Osteoblast (primary cell): ENCODE measurements around the gene GGACT. TPM values are rescaled to one million over a fixed set of nuclear protein-coding genes. Genes with fewer than 3 reads are reported as not detected.
"Not testable (repeated sequence)": the region's sequence is repeated elsewhere in the genome, so short reads cannot be mapped to it uniquely, and the experiment has no call there.

Experiments
- DNase-seq: peaks from one replicate; pipeline ENCODE4 v3.0.0; 2011; ENCODE audit warnings: low spot score, mixed read lengths; ENCODE audit not compliant: insufficient read length; ENCODE audit errors: missing footprints
- H2AFZ ChIP-seq: 2 replicates; pipeline ENCODE4 v1.6.0; 2011; ENCODE audit warnings: mild to moderate bottlenecking, low read length
- H3K27ac ChIP-seq: 2 replicates; pipeline ENCODE4 v1.5.1; 2011; ENCODE audit warnings: mild to moderate bottlenecking, low read depth, low read length, moderate library complexity
- H3K27me3 ChIP-seq: 2 replicates; pipeline ENCODE4 v1.6.0; 2012; ENCODE audit warnings: mild to moderate bottlenecking, control low read depth, inconsistent platforms, low read length, moderate library complexity; ENCODE audit not compliant: insufficient read depth
- H3K36me3 ChIP-seq: 2 replicates; pipeline ENCODE4 v1.5.1; 2011; ENCODE audit warnings: mild to moderate bottlenecking, low read length, control low read depth, moderate library complexity; ENCODE audit not compliant: insufficient read depth
- H3K4me1 ChIP-seq: 2 replicates; pipeline ENCODE4 v1.5.1; 2011; ENCODE audit warnings: mild to moderate bottlenecking, low read length, control low read depth, moderate library complexity; ENCODE audit not compliant: insufficient read depth
- H3K4me2 ChIP-seq: 2 replicates; pipeline ENCODE4 v1.6.0; 2011; ENCODE audit warnings: mild to moderate bottlenecking, low read length; ENCODE audit not compliant: insufficient read depth
- H3K4me3 ChIP-seq: fragments of 200-600 bp; sonication (generic); 3 replicates; pipeline ENCODE4 v1.5.1; 2012; ENCODE audit warnings: mild to moderate bottlenecking, low read length, inconsistent platforms; ENCODE audit not compliant: insufficient read depth
- H3K79me2 ChIP-seq: 2 replicates; pipeline ENCODE4 v1.6.0; 2012; ENCODE audit warnings: mild to moderate bottlenecking, low read length, control low read depth, inconsistent platforms; ENCODE audit not compliant: insufficient read depth
- H3K9me3 ChIP-seq: 2 replicates; pipeline ENCODE4 v1.5.1; 2011; ENCODE audit warnings: low read depth, low read length, control low read depth
- H4K20me1 ChIP-seq: 2 replicates; pipeline ENCODE4 v1.6.0; 2012; ENCODE audit warnings: mild to moderate bottlenecking, low read length, control low read depth; ENCODE audit not compliant: insufficient read depth
- total RNA-seq: library from RNA; depleted of rRNA; stranded (reverse); fragments of >200 nt; gene quantifications from 2 replicates; pipeline ENCODE4 v1.2.3, GENCODE V29; 2012
- TF ChIP-seq, protein P1 (sequence below): IDR thresholded peaks from 2 replicates; pipeline ENCODE4 v1.5.1; 2011; ENCODE audit warnings: mild to moderate bottlenecking, low read depth, low read length, moderate library complexity; ENCODE audit errors: extremely low read depth

GGACT gene
- total RNA-seq, 1 donor: 7.6 TPM

DNA sequence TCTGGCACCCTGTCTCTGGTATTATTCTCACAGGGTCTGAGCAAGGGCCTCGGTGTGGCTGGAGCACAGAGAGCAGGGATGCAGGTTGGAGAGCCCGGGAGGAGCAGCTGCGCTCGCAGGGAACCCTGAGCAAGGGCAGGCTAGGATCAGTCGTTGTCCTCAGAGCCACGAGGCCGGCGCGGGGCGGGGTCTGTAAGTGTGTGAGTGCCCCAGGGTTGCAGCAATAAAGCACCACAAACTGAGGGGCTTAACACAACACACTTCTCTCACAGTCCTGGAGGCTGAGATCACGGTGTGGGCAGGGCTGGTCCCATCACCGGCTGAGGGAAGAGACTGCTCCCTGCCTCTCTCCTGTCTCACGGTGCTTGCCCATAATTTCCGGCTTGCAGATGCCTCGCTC is 38.5 kb upstream of the GGACT start:
- no peak overlapping the region for H3K4me3 ChIP-seq
- H4K20me1 ChIP-seq: no peaks in the 10 kb centered on the region
- no peak overlapping the region for H3K27ac ChIP-seq
- H3K79me2 ChIP-seq: no peaks in the 10 kb centered on the region
- no peak overlapping the region for H2AFZ ChIP-seq
- no peak for DNase-seq
- H3K27me3 ChIP-seq: no peaks in the 10 kb centered on the region
- H3K4me2 ChIP-seq: no peak overlapping the region
- H3K9me3 ChIP-seq: no peaks in the 10 kb centered on the region
- TF ChIP-seq, protein P1, sequence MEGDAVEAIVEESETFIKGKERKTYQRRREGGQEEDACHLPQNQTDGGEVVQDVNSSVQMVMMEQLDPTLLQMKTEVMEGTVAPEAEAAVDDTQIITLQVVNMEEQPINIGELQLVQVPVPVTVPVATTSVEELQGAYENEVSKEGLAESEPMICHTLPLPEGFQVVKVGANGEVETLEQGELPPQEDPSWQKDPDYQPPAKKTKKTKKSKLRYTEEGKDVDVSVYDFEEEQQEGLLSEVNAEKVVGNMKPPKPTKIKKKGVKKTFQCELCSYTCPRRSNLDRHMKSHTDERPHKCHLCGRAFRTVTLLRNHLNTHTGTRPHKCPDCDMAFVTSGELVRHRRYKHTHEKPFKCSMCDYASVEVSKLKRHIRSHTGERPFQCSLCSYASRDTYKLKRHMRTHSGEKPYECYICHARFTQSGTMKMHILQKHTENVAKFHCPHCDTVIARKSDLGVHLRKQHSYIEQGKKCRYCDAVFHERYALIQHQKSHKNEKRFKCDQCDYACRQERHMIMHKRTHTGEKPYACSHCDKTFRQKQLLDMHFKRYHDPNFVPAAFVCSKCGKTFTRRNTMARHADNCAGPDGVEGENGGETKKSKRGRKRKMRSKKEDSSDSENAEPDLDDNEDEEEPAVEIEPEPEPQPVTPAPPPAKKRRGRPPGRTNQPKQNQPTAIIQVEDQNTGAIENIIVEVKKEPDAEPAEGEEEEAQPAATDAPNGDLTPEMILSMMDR: no peak
- no peaks in the 10 kb centered on the region for H3K4me1 ChIP-seq
- peaks cover 8% of the 10 kb centered on the region for H3K36me3 ChIP-seq

DNA sequence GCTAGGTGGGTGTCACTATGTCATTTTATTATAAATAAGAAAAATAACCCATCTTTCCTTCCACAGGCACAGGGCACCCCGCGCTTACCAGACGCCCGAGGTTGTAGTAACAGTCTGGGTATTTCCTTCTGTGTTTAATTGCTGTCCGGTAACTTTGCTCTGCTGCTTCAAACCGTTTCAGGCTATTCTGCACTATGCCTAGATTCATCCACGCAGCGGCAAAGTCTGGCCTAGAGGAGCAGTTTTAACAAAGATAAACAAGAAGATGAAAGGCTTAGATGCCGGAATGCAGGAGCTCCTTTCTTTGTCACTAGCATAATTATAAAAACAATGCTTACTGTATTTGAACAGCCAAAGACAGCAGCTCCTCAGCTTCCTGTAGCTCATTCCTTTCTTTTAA is 36.9 kb upstream of the GGACT start:
- no peaks in the 10 kb centered on the region for H3K4me1 ChIP-seq
- H3K4me2 ChIP-seq: no peak overlapping the region
- H3K27ac ChIP-seq: no peak overlapping the region
- H3K9me3 ChIP-seq: no peaks in the 10 kb centered on the region
- DNase-seq: no peak
- no peaks in the 10 kb centered on the region for H4K20me1 ChIP-seq
- H3K79me2 ChIP-seq: no peaks in the 10 kb centered on the region
- no peak overlapping the region for H3K4me3 ChIP-seq
- peaks cover 8% of the 10 kb centered on the region for H3K36me3 ChIP-seq
- H2AFZ ChIP-seq: no peak overlapping the region
- TF ChIP-seq, protein P1: no peak
- H3K27me3 ChIP-seq: no peaks in the 10 kb centered on the region

DNA sequence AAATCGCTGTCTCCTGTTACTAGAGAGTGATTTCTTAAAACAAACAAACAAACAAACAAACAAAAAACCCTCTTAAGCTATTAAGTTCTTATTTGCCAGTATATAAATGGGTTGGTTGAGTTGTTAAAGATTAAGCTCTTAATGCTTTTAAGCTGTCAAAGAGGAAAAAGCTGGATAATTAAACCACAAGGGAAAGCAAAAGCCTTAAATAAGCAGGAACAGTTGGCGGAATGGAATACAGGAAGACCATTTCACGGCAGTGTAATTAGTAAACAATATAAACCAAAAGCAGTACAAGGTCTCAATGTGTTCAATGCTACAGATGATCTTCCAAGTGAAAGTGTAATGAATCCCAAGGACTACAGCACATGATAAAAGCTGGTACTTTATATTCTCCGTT is 32.2 kb upstream of the GGACT start:
- H4K20me1 ChIP-seq: no peaks in the 10 kb centered on the region
- peaks cover 6% of the 10 kb centered on the region for H3K36me3 ChIP-seq
- no peak overlapping the region for H2AFZ ChIP-seq

DNA sequence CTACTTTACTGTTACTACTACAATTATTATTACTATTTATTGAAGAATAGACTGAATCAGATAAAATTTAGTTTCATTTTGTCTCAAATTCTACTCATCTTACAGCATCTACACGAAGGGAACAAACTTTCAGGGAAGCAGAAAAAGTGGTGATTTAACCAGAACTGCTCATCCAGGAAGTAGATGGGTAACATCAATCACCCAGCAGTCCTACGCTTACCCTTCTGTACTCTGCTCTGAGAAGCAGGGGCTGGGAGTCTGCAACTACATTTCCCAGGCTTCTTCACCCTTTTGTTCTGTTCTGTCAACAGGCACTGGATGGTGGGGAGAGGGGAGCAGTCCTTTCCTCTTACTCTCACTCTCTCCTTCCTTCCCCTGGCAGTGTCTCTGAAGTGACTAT is 31.4 kb upstream of the GGACT start:
- Histone ChIP-seq H3K4me2 (no peak overlapping the region), H2AFZ (no peak overlapping the region), H3K79me2 (no peaks in the 10 kb centered on the region), H4K20me1 (no peaks in the 10 kb centered on the region), H3K27me3 (no peaks in the 10 kb centered on the region), H3K27ac (no peak overlapping the region), H3K9me3 (no peaks in the 10 kb centered on the region), H3K4me1 (no peaks in the 10 kb centered on the region), H3K4me3 (no peak overlapping the region), H3K36me3 (no peaks in the 10 kb centered on the region)
- no peak for DNase-seq
- TF ChIP-seq, protein P1: no peak

More for the DNA sequence above, 32.2 kb upstream of the GGACT start:
- Histone ChIP-seq H3K27ac (no peak overlapping the region), H3K9me3 (no peaks in the 10 kb centered on the region), H3K4me1 (no peaks in the 10 kb centered on the region), H3K27me3 (no peaks in the 10 kb centered on the region), H3K4me3 (no peak overlapping the region), H3K4me2 (no peak overlapping the region), H3K79me2 (no peaks in the 10 kb centered on the region)
- no peak for DNase-seq
- TF ChIP-seq, protein P1: no peak

DNA sequence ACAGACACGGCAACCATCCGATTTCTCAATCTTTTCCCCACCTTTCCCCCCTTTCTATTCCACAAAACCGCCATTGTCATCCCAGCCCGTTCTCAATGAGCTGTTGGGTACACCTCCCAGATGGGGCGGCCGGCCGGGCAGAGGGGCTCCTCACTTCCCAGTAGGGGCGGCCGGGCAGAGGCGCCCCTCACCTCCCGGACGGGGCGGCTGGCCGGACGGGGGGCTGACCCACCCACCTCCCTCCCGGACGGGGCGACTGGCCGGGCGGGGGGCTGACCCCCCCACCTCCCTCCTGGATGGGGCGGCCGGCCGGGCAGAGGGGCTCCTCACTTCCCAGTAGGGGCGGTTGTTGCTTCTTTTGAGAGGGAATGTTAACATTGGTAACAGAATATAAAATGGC is 30.3 kb upstream of the GGACT start:
- not testable (repeated sequence) for DNase-seq, H3K9me3 ChIP-seq, H3K79me2 ChIP-seq, H3K4me1 ChIP-seq, H2AFZ ChIP-seq, H3K36me3 ChIP-seq, H3K27ac ChIP-seq, H3K27me3 ChIP-seq, H3K4me3 ChIP-seq, H3K4me2 ChIP-seq, H4K20me1 ChIP-seq
